ENCODE results near the gene ADGRB3.
"Not testable (repeated sequence)": the region's sequence is repeated elsewhere in the genome, so short reads cannot be mapped to it uniquely, and the experiment has no call there.

Gene ADGRB3

GRCh38 chr6:68649669-68650068 is 14.6 kb downstream of the ADGRB3 start:
- no peak for DNase-seq (ENCODE audit: low read depth)

DNA sequence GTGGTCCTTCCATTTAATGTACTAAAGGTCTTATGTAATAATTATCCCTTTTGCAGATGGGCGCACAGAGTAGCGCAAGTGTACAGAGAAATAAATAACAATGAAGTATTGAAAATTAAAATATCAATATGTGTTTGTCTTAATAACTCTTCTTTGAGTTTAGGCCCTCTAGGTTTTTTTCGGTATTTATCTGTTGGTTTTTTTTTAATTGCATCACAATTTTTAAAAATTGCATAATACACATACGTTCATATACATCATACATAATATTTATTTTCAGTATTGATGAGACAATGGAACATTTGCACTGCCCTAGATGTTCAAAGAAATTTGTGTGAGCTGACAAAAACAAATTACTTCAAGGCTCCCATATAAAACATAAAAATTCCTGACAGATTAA is 15.1 kb downstream of the ADGRB3 start:
- DNase-seq (ENCODE audit: low read depth) = no peak

GRCh38 chr6:68651011-68651985 is 16.2 kb downstream of the ADGRB3 start:
- DNase-seq (ENCODE audit: low read depth) = no peak

DNA sequence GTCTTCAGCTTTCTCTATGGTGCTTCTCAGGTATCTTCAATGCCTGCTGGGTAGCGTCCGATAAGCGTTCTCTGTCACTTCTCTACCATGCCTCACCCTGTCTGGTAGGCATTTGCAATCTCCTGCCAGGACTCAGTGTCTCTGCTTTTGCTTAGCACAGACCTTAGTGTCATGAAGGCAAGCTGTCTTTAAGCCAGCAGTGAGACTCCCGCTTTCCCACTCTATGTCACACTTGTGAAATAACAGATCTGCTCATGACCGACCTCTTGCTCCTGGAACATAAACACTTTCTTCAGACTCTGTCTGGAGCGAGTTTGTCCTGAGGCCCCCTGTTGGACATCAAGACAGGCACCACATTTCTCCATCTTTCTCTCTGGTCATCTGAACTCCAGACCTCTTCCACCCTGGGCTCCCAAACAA is 17.0 kb downstream of the ADGRB3 start:
- DNase-seq (ENCODE audit: low read depth) = no peak

DNA sequence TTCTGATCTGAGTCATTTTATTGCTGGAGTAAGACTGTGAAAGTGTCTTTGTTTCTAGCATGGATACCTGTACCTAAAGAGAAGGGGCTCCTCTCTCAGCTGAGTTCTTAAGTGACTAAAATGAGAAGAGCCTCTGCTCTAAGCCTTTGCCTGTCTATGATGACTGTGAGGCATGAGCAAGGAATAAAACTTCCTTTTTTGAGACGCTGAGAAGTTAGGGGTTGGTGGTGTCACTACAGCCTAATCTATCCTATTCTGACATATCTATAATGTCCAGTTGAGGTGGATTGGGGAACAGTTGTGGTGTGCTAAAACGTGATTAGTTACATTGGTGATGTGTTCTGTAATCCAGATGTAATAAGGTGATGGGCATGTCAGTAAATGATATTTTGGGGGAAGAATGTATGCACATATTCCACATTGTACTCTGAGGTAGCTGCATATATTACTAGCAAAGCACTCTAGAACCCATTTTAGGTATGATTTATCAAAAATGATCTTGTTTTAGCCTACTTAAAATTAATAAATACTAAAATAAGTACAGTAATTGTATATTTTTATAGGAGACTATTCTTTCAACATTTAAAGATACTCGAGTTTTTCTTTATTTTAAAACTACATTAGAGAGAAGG is 18.1 kb downstream of the ADGRB3 start:
- DNase-seq (ENCODE audit: low read depth) = no peak

- DNase-seq (ENCODE audit: low read depth) = no peak
Observed at GRCh38 chr6:68653706-68654089, 18.6 kb downstream of the ADGRB3 start.

GRCh38 chr6:68654134-68654533 is 19.1 kb downstream of the ADGRB3 start:
- DNase-seq (ENCODE audit: low read depth) = no peak

- DNase-seq (ENCODE audit: low read depth) = no peak
Observed at GRCh38 chr6:68655028-68655427, 19.9 kb downstream of the ADGRB3 start.

GRCh38 chr6:68657374-68658139 is 22.5 kb downstream of the ADGRB3 start:
- no peak for DNase-seq (ENCODE audit: low read depth)

- no peak for DNase-seq (ENCODE audit: low read depth)
Observed at GRCh38 chr6:68658338-68658737, 23.3 kb downstream of the ADGRB3 start.

- DNase-seq (ENCODE audit: low read depth) = no peak
Observed at GRCh38 chr6:68673255-68673654, 38.2 kb downstream of the ADGRB3 start.

DNA sequence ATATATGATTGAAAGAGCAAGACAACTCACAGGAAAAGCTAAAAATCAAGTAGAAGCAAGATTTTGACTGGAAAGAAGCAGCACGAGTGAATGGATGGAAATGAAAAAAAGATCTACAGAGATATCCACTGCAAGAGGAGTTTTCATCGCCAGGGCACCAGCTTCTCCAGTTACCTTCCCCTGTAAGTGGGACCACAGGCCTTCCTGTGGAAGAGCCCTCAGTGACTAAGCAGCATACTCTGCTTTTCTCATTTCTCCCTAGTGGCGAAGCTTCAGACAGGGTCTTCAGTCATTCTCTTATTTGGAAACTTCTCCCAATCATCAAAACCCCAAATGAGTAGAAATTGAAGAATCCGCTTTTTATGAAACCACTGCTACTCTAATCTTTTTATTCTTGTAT is 40.5 kb downstream of the ADGRB3 start:
- no peak for DNase-seq (ENCODE audit: low read depth)

GRCh38 chr6:68676094-68676493 is 41.0 kb downstream of the ADGRB3 start:
- not testable (repeated sequence) for DNase-seq (ENCODE audit: low read depth)

DNA sequence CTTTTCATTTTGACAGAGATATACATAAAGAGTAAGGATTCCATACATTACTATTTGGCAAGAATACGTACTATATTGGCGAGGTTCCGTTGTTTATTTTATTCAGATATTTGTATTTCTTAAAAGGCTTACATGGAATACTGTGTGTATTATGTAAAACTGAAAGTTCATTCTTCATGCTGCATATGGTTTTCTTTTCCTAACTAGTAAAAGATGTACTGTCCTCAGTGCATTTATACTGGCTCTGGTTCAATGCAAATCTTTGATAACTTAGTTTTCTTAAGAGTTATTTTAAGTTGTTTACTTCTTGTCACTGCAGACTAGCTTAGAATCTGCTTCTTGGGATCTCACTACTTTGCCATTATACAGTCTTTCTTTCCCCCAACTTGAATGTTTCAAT is 42.0 kb downstream of the ADGRB3 start:
- DNase-seq (ENCODE audit: low read depth) = no peak

DNA sequence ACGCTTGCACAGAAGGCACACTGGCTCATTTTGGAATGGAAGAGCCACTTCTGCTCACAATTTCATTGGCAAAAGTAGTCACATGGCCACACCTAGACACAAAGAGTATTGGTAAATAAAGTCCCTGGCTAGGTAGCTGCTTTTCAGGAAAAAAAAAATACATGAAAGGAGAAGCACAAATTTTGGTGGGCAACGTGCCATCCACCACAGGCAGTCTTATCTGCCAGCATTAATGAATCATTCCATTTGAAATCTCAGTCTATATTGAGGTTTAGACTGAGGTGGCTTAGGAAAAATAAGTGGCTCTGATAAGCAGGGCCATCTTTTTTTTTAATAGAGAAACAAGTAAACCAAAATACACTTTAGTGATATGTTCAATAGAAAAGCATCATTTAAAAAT is 44.3 kb downstream of the ADGRB3 start:
- no peak for DNase-seq (ENCODE audit: low read depth)

- DNase-seq (ENCODE audit: low read depth) = no peak
Observed at GRCh38 chr6:68680264-68680663, 45.2 kb downstream of the ADGRB3 start.

DNA sequence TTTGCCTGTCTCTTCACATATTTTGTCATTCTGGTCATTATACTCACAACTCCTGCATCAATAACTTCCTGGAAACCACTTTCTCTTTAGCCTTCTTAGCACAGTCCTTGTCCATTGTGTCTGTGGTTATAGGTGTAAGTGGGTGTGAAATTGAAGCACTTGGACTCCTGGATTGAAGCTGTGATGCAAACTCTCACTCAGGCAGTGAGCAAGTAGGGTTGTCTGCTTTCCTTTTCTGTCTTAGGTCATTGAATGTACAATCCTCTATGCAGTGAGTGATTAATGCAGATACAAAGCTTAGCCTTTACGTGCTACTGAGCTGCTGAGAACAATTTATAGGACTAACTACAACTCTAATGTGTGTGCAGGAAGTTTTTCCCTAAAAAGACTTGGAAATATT is 54.8 kb downstream of the ADGRB3 start:
- no peak for DNase-seq (ENCODE audit: low read depth)

- no peak for DNase-seq (ENCODE audit: low read depth)
Observed at GRCh38 chr6:68691120-68691519, 56.0 kb downstream of the ADGRB3 start.

DNA sequence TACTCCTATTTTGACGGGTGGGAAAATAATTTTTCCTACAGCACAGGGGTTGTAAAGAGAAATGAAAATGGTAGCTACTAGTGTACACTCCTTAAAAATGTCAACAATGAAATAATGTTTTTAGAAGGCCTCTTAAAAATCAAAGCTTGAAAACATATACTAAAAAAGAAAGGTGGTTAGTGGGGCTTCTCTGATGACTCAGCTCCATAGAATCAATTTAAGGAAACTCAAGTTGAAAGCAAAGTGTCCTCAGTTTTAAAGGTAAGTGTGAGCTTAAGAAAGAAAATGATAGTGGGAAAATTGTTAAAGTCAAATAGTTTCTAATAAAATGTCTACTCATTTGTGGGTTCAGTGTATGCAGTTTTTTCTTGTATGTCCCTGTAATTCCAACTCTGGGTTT is 58.2 kb downstream of the ADGRB3 start:
- no peak for DNase-seq (ENCODE audit: low read depth)

GRCh38 chr6:68695403-68695802 is 60.3 kb downstream of the ADGRB3 start:
- no peak for DNase-seq (ENCODE audit: low read depth)

- no peak for DNase-seq (ENCODE audit: low read depth)
Observed at GRCh38 chr6:68695838-68696237, 60.8 kb downstream of the ADGRB3 start.

- no peak for DNase-seq (ENCODE audit: low read depth)
Observed at GRCh38 chr6:68697394-68697793, 62.3 kb downstream of the ADGRB3 start.

- DNase-seq (ENCODE audit: low read depth) = no peak
Observed at GRCh38 chr6:68701159-68701558, 66.1 kb downstream of the ADGRB3 start.
